Natural killer cell treated with Interleukin-12 subunit alpha and Interleukin-12 subunit beta and Interleukin-15 and Interleukin-18, amount 100 ng/mL, for 72 hours (primary cell): Measurements from ENCODE around the gene ISLR2. TPM values are rescaled to one million over a fixed set of nuclear protein-coding genes. Genes with fewer than 3 reads are reported as not detected.
"Not testable (repeated sequence)": the region's sequence is repeated elsewhere in the genome, so short reads cannot be mapped to it uniquely, and the experiment has no call there.

ENCODE experiments used
- ATAC-seq, 2 donors: fragments of 150-1000 bp; cut with Tn5 transposase in 1 of 2; sonication (Bioruptor Pico), chemical (Tn5 transposase) in 1 of 2; 2 replicates each; pipeline ENCODE4 v1.10.0; 2021
- DNase-seq: peaks from one replicate; pipeline ENCODE4 v3.0.0; 2022; ENCODE audit warnings: low spot score
- H3K27ac Mint-ChIP-seq, 2 donors: 1 replicate in 1 of 2; 2 replicates in 1 of 2; pipeline ENCODE4 v1.8.0; 2022; ENCODE audit warnings: mixed read lengths in 2 of 2, mild to moderate bottlenecking in 1 of 2, moderate library complexity in 1 of 2
- H3K27me3 Mint-ChIP-seq, 2 donors: 1 replicate in 1 of 2; 2 replicates in 1 of 2; pipeline ENCODE4 v1.8.0; 2022; ENCODE audit warnings: mixed read lengths in 2 of 2
- H3K36me3 Mint-ChIP-seq: one replicate; pipeline ENCODE4 v1.8.0; 2022; ENCODE audit warnings: mixed read lengths
- H3K4me1 Mint-ChIP-seq, 2 donors: 1 replicate in 1 of 2; 2 replicates in 1 of 2; pipeline ENCODE4 v1.8.0; 2022; ENCODE audit warnings: low read depth in 2 of 2, mixed read lengths in 2 of 2, mild to moderate bottlenecking in 1 of 2
- H3K4me3 Mint-ChIP-seq: one replicate; pipeline ENCODE4 v1.8.0; 2022; ENCODE audit warnings: mixed read lengths
- H3K9me3 Mint-ChIP-seq: 2 replicates; pipeline ENCODE4 v1.8.0; 2022; ENCODE audit warnings: mixed read lengths
- total RNA-seq, 2 donors: library from RNA; stranded (reverse); gene quantifications; one replicate each; pipeline ENCODE4 v1.2.3, GENCODE V29; 2022

ISLR2 gene, protein sequence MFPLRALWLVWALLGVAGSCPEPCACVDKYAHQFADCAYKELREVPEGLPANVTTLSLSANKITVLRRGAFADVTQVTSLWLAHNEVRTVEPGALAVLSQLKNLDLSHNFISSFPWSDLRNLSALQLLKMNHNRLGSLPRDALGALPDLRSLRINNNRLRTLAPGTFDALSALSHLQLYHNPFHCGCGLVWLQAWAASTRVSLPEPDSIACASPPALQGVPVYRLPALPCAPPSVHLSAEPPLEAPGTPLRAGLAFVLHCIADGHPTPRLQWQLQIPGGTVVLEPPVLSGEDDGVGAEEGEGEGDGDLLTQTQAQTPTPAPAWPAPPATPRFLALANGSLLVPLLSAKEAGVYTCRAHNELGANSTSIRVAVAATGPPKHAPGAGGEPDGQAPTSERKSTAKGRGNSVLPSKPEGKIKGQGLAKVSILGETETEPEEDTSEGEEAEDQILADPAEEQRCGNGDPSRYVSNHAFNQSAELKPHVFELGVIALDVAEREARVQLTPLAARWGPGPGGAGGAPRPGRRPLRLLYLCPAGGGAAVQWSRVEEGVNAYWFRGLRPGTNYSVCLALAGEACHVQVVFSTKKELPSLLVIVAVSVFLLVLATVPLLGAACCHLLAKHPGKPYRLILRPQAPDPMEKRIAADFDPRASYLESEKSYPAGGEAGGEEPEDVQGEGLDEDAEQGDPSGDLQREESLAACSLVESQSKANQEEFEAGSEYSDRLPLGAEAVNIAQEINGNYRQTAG
- not detected for total RNA-seq

DNA sequence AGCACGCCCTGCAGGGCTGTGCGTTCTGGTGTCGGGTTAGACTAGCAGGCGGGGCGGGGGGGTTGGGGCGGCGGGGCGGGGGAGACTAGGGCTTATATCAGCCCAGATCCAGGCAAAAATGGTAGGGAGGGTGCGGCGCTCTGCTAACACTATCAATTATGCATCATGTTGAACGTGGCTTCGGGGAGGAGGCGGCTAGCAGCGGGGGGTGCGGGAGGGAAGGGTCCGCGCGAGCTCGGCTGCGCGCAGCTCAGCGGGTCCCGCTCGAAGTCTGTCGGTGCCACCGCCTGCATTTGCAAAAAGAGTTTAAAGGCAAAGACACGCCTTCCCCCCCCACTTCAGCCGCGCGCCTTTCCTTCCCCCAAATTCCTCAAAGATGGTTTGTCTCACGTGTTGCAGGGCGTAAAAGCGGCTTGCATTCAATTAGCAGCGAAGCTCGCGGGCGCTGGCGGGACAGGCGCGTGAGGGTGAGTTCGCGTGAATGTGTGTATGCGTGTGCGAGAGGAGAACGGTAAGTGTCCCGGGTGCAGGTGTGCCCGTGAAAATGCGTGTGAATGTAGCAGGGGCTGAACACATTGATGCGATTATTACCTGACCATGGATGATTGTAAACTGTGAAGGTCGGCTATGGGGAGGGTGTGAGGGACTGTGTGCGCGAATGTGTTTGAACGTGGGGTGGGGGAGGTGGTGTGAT, at the start of gene ISLR2:
Gene ISLR2, plus strand, starts transcription at position 432 of the 694 bp plus-strand sequence. CDS start 2,169 bp downstream, outside the sequence.
- peaks cover 4 to 10% of the 10 kb centered on the region in 2 donors for H3K4me1 Mint-ChIP-seq
- peaks cover 46 to 64% of the 10 kb centered on the region in 2 donors for H3K27me3 Mint-ChIP-seq
- no peak within 1 kb of the TSS for H3K4me3 Mint-ChIP-seq
- no peaks in the 10 kb centered on the region for H3K9me3 Mint-ChIP-seq
- ATAC-seq (no peak), DNase-seq (no peak)
- no peaks in the 10 kb centered on the region for H3K36me3 Mint-ChIP-seq
- H3K27ac Mint-ChIP-seq = no peak within 1 kb of the TSS

DNA sequence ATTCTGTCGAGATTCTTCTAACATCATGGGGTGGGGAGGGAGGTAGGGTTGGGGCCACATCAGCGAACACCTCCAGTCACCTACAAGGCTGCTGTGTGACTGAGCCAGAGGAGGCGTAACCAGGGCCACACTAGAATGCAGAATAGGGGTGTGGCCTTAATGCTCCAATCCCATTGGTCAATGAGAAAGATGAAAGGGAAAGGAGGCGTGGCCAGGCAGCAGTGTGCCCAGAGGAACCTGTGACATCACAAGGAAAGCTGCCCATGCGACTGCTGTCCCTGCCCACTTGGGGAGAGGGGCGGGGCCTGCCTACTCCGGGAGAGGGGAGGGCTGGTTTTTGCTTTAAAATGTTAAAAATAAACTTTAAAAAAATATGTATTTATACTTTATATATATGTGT, 47.9 kb upstream of the ISLR2 start, which contains the start of gene GOLGA6A:
Gene GOLGA6A, minus strand, starts transcription at position 101 of the 400 bp plus-strand sequence. Its CDS starts 41 bp downstream, at position 60.
- H3K36me3 Mint-ChIP-seq, H3K4me1 Mint-ChIP-seq: not testable (repeated sequence)

DNA sequence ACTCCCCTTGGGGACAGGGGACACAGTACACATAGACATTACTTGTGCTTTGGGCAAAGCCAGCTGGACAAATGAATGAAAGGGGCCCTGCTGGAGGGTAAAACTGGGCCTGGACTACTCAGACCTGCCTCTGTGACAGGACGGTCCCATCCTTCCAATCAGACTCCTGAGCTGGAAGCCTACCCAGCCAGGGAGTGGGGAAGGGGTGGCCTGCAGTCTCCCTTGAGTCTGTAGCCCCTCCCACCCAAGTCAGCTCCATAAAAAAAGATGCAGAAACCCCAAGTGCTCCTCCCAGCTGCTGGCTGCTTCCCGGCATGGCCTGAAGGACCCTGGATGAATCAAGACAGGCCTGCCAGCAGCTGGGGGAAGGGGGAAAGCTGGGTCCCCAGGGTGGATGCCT, 35.8 kb upstream of the ISLR2 start:
- not testable (repeated sequence) for H3K27me3 Mint-ChIP-seq, ATAC-seq, H3K27ac Mint-ChIP-seq, H3K4me3 Mint-ChIP-seq, DNase-seq, H3K36me3 Mint-ChIP-seq, H3K4me1 Mint-ChIP-seq, H3K9me3 Mint-ChIP-seq

More for the DNA sequence above, 47.9 kb upstream of the ISLR2 start, which contains the start of gene GOLGA6A:
- not testable (repeated sequence) for DNase-seq, H3K4me3 Mint-ChIP-seq, H3K9me3 Mint-ChIP-seq, H3K27me3 Mint-ChIP-seq, ATAC-seq, H3K27ac Mint-ChIP-seq

DNA sequence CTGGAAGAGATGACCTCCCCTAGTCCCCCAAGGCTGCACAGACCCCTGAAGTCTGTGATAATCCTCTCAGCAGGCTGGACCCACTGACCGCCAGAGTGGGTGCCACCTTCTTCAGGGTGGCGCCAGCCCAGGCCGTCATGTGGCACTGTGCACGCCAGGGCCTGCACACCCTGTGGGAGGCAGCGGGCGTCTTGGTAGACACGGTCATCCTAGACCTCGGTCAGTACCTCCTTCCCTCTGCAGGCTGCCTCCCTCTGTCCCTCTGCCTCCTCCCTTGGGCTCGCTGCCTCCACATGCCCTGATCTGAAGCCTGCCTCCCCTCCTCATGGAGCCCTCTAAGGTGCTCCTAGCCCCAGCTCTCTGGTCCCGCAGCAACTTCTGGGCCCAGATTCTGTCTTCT, 34.8 kb upstream of the ISLR2 start:
- ATAC-seq = peak in 1 of 2 donors; percentile 15
- not testable (repeated sequence) for H3K4me3 Mint-ChIP-seq

DNA sequence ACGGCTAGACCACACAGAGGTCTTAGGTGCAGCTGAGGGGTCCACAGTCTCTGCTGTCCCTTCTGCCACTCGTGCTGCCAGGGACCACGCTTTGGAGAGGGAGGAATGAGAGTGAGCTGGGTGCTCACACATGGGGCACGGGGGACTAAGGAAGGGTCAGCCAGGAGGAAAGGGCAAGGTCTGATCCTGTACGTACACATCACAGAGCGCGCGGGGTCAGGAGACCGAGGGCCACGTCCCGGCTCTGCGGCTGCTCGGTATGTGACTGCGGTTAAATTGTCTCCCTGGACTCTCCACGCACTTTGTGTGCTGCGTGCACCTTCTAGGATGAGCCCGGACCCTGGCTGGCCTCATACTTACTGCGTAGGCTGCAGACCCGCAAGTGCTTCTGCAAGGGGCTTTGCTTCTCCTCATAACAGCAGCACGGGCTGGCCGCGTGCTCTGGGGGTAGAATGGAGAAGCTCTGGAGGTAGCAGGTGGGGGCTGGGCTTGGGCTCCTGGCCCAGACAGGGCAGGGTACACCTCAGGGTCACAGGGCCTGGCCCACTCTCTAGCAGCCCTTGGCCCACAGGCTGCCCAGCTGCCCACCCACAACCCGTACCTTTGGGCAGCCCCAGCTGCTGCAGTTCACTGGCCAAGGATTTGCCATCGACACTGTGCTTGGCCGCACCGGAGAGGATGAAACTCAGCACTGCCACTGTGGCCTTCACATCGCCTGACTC, 33.5 kb upstream of the ISLR2 start:
- ATAC-seq, H3K36me3 Mint-ChIP-seq, DNase-seq: not testable (repeated sequence)

More for the DNA sequence above, 34.8 kb upstream of the ISLR2 start:
- H3K9me3 Mint-ChIP-seq, H3K36me3 Mint-ChIP-seq, H3K27ac Mint-ChIP-seq, H3K4me1 Mint-ChIP-seq, DNase-seq, H3K27me3 Mint-ChIP-seq: not testable (repeated sequence)

DNA sequence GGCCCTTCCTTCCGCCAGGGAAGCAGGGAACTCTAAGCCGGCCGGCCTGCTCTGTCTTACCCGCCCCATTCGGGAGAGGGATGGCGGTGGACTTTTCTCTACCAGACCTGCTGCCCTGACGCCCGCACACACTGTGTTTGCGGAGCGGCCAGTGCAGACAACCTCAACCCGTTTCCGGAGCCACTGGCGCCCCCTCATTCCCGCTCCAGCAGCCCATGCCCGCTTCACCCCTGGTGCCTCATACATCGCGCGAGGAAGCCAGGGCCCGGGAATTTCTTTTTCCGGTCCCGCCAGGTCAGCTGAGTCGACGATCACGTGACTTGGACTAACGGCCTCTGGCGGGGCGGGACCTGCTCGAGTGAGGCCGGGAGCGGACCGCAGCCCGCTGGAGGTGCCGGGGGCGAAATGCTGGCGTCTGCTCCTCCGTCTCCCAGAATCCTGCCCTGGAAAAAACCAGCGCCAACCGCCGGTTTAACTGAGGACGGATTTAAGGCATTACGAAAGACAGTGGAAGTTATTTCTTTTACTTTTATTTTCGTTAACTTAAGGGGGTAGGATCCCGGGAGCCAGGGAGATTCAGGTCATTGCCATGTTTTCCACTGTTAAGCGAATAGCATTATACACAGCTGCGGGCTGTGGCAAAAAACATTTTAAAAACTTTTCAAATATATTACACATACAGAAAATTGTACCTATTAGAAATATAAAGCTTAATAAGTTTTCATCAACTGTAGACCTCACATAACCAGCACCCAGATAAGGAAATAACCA, 30.2 kb upstream of the ISLR2 start:
- H3K36me3 Mint-ChIP-seq, H3K4me1 Mint-ChIP-seq, H3K9me3 Mint-ChIP-seq, H3K27me3 Mint-ChIP-seq: not testable (repeated sequence)
- ATAC-seq = peak; percentile 84 to 85
- peak; percentile 87 for DNase-seq
- peak overlapping the region; percentile 74 to 95 for H3K27ac Mint-ChIP-seq
- H3K4me3 Mint-ChIP-seq = peak overlapping the region; percentile 78

More for the DNA sequence above, 33.5 kb upstream of the ISLR2 start:
- H3K27me3 Mint-ChIP-seq, H3K4me3 Mint-ChIP-seq, H3K4me1 Mint-ChIP-seq, H3K9me3 Mint-ChIP-seq, H3K27ac Mint-ChIP-seq: not testable (repeated sequence)

DNA sequence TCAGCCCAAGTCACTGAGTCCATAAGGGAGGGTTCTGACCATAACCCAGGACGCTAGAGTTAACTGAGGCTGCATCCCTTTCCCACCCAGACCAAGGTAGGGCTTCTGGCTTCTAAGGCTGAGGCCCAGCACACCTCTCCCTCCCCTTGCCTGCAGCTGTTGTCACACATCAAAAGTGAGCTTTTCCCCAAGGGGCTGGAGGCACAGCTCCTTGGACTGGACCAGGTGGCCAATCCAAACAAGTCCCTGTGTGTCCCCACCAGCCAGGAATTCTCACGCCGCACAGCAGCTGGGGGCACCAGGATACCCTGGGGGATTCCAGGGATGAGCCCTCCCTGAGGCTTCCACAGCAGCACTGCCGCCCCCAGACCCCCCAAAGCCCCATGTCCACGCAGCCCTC, 22.3 kb upstream of the ISLR2 start:
- Mint-ChIP-seq H3K4me3 (no peak overlapping the region), H3K36me3 (no peaks in the 10 kb centered on the region), H3K27ac (no peak overlapping the region), H3K9me3 (no peaks in the 10 kb centered on the region), H3K4me1 (no peaks in the 10 kb centered on the region), H3K27me3 (no peaks in the 10 kb centered on the region)
- ATAC-seq (no peak), DNase-seq (no peak)

DNA sequence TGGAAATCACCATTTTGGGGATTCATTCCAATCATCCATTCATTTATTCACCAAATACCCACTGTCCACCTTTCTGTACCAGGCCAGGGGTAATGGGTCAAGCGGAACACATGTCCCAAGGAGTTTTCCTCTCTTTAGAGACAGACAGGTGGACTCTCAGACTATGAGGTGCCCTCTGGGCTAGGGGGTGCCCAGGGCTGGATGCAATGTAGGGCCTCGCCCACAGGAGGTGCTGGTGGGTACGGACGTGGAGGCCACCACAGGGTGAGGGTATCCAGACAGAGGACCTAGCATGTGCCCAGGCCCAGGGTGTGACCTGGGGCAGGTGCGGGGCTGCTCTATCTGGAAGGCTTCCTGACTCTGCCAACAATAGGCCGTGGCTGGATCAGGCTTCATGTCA, 21.8 kb upstream of the ISLR2 start:
- H3K27me3 Mint-ChIP-seq, ATAC-seq, H3K9me3 Mint-ChIP-seq, H3K27ac Mint-ChIP-seq, H3K4me1 Mint-ChIP-seq, H3K4me3 Mint-ChIP-seq, H3K36me3 Mint-ChIP-seq, DNase-seq: not testable (repeated sequence)

DNA sequence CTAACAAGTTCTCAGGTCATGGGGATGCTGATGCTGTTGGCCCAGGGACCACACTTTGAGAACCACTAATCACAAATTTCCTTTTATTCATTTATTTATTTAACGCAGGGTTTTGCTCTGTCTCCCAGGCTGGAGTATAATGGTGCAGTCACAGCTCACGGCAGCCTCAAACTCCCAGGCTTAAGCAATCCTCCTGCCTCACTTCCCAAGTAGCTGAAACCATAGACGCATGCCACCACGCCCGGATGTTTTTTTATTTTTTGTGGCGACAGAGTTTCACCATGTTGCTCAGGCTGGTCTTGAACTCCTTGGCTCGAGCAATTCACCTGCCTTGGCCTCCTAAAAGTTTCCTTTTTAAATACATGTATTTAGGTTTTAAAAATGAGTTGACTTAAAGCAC, 20.7 kb upstream of the ISLR2 start:
- DNase-seq (no peak), ATAC-seq (no peak)
- Mint-ChIP-seq H3K36me3 (no peaks in the 10 kb centered on the region), H3K9me3 (no peaks in the 10 kb centered on the region), H3K4me1 (no peaks in the 10 kb centered on the region), H3K27ac (no peak overlapping the region), H3K4me3 (no peak overlapping the region), H3K27me3 (peaks cover 0 to 5% of the 10 kb centered on the region in 2 donors)

DNA sequence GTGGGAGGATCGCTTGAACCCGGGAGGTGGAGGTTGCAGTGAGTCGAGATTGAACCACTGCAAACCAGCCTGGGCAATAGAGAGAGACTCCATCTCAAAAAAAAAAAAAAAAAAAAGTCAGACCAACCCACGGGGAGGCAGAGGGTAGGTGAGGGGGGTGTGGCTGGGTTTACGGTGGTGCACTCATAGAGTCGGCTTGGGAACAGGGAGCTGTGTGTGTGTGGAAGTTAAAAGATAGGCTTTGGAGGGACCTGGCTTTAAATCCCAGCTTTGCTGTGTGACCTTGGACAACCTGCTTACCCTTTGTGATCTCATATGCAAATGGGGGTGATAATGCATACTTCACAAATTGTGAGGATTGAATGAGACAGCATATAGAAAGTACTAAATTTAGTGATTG, 10.0 kb upstream of the ISLR2 start:
- H3K27me3 Mint-ChIP-seq = peaks cover 8 to 28% of the 10 kb centered on the region in 2 donors
- no peaks in the 10 kb centered on the region for H3K9me3 Mint-ChIP-seq
- H3K36me3 Mint-ChIP-seq = no peaks in the 10 kb centered on the region
- DNase-seq (no peak), ATAC-seq (no peak)
- H3K4me1 Mint-ChIP-seq = no peaks in the 10 kb centered on the region
- no peak overlapping the region for H3K4me3 Mint-ChIP-seq
- H3K27ac Mint-ChIP-seq = no peak overlapping the region

DNA sequence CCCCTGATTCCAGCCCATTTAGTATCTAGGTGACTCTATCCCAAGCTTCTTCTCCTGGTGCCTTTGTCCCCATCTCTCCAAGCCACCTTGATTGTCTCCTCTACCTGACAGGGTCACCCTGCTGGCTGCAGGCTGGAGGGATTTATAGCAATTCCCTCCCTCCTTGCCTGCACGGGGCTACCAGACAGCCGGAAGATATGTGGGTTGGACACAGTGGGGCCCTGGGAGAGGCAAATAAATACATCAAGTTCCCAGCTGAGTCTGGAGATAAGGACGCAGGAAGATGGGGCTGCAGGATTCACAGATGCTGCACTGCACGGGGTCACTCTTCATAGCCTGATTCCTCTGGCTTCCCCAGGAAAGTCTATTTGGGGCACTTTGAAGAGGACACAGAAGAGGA, 9.3 kb upstream of the ISLR2 start:
- H3K36me3 Mint-ChIP-seq = no peaks in the 10 kb centered on the region
- H3K27me3 Mint-ChIP-seq = peaks cover 14 to 29% of the 10 kb centered on the region in 2 donors
- H3K9me3 Mint-ChIP-seq = no peaks in the 10 kb centered on the region
- H3K4me1 Mint-ChIP-seq = no peaks in the 10 kb centered on the region
- no peak for ATAC-seq
- H3K27ac Mint-ChIP-seq = no peak overlapping the region
- DNase-seq = no peak
- no peak overlapping the region for H3K4me3 Mint-ChIP-seq

DNA sequence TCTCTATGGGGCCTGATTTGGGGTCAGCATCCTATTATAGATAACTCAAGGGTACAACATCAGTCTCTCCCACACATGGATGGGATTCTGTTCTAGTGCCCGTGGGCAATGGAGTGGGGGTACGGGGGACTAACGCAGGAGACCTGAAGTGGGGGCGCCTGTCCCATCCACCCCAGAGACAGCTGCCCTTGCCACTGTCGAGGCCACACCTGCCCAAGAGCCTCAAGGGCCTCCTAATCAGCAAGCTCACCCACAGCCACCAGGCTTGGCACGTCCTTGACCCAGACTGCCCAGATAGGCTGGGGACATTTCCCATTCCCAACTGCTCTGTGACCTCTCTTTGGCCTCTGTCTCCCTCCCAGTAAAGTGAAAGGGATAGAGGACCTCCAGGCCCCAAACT, 8.5 kb upstream of the ISLR2 start:
- DNase-seq (no peak), ATAC-seq (peak in 1 of 2 donors; percentile 50)
- H3K27me3 Mint-ChIP-seq = peaks cover 21 to 31% of the 10 kb centered on the region in 2 donors
- H3K9me3 Mint-ChIP-seq = no peaks in the 10 kb centered on the region
- no peak overlapping the region for H3K27ac Mint-ChIP-seq
- no peaks in the 10 kb centered on the region for H3K36me3 Mint-ChIP-seq
- H3K4me1 Mint-ChIP-seq = no peaks in the 10 kb centered on the region
- no peak overlapping the region for H3K4me3 Mint-ChIP-seq
